ENCODE data around the gene COX4I1.

- TF ChIP-seq CTCF (IDR thresholded peaks at IDR 0.05) (no peak), EZH2 (IDR thresholded peaks at IDR 0.05; ENCODE audit: borderline replicate concordance, insufficient read depth, low read depth, low read length, poor library complexity, severe bottlenecking) (no peak)
These were observed 26.5 kb upstream of the COX4I1 start for GRCh38 chr16:85773044-85773443.

Data from B cell (primary cell).